ENCODE measurements around the gene CCR2.
"Not testable (repeated sequence)": the region's sequence is repeated elsewhere in the genome, so short reads cannot be mapped to it uniquely, and the experiment has no call there.

Gene CCR2

GRCh38 chr3:46353647-46354410 is at the start of gene CCR2:
Gene CCR2 (plus strand): TSS chr3:46354111. CDS start chr3:46357528, 3,417 bp downstream.
- DNase-seq, result peak in 1 of 2 experiments; percentile 38

GRCh38 chr3:46304739-46305138 is 49.2 kb upstream of the CCR2 start:
- DNase-seq, result no peak

GRCh38 chr3:46312991-46313390 is 40.9 kb upstream of the CCR2 start:
- DNase-seq, result no peak

GRCh38 chr3:46314517-46314916 is 39.4 kb upstream of the CCR2 start:
- DNase-seq, result no peak

- no peak for DNase-seq
Measured at GRCh38 chr3:46316206-46316605, 37.7 kb upstream of the CCR2 start.

GRCh38 chr3:46318207-46318927 is 35.5 kb upstream of the CCR2 start:
- no peak for DNase-seq

GRCh38 chr3:46321461-46322104 is 32.3 kb upstream of the CCR2 start:
- DNase-seq, result no peak

- DNase-seq, result no peak
Measured at GRCh38 chr3:46324036-46324435, 29.9 kb upstream of the CCR2 start.

- DNase-seq, result no peak
Measured at GRCh38 chr3:46325645-46326300, 28.1 kb upstream of the CCR2 start.

GRCh38 chr3:46330676-46331075 is 23.2 kb upstream of the CCR2 start:
- DNase-seq, result not testable (repeated sequence)

- peak in 1 of 2 experiments; percentile 32 for DNase-seq
Measured at GRCh38 chr3:46334741-46335478, 19.0 kb upstream of the CCR2 start.

- DNase-seq, result no peak
Measured at GRCh38 chr3:46335541-46335940, 18.4 kb upstream of the CCR2 start.

- no peak for DNase-seq
Measured at GRCh38 chr3:46337911-46338310, 16.0 kb upstream of the CCR2 start.

GRCh38 chr3:46338840-46339239 is 15.1 kb upstream of the CCR2 start:
- DNase-seq, result no peak

GRCh38 chr3:46344476-46344875 is 9.4 kb upstream of the CCR2 start:
- DNase-seq, result no peak

GRCh38 chr3:46348823-46349482 is 5.0 kb upstream of the CCR2 start:
- no peak for DNase-seq

GRCh38 chr3:46349484-46350261 is 4.2 kb upstream of the CCR2 start:
- DNase-seq, result no peak

- no peak for DNase-seq
Measured at GRCh38 chr3:46350262-46350565, 3.7 kb upstream of the CCR2 start.

- no peak for DNase-seq
Measured at GRCh38 chr3:46351646-46352045, 2.3 kb upstream of the CCR2 start.

GRCh38 chr3:46353090-46353489 is 821 bp upstream of the CCR2 start:
- no peak for DNase-seq

GRCh38 chr3:46354478-46354877 is 567 bp downstream of the CCR2 start:
- no peak for DNase-seq
